ENCODE data around the gene CCN6. TPM values are rescaled to one million over a fixed set of nuclear protein-coding genes. Genes with fewer than 3 reads are reported as not detected.

CCN6 gene
- total RNA-seq, 8 experiments from 2014 or later = 0.42 to 0.78 (median 0.60) TPM

GRCh38 chr6:112017760-112018537 lies 36.0 kb upstream of the CCN6 start:
- no peak overlapping the region for H3K27ac ChIP-seq
- WGBS, 10 experiments = 59 to 87% (median 80%) methylated on average over 2 to 7 of the region's 7 CpGs; no CpG with 5 or more reads in 2 of the 10 experiments
- ATAC-seq (replicated peaks in 6 of 8) = no peak
- in situ Hi-C loops (cut with MboI; ENCODE audit: low pct_unique_long_range_greater_than_20kb in 2 of 9, low sequenced_read_pairs in 9 of 9, unreplicated experiment in 9 of 9) = loop anchor here in 2 of 9 experiments (25.0 kb wide), 1 partner anchor 306 kb away; no protein-coding TSS in a partner anchor
- H3K4me3 ChIP-seq = no peak overlapping the region
- H3K4me1 ChIP-seq (replicated peaks in 1 of 2) = peaks cover 18 to 19% of the 10 kb centered on the region in 2 donors

DNA sequence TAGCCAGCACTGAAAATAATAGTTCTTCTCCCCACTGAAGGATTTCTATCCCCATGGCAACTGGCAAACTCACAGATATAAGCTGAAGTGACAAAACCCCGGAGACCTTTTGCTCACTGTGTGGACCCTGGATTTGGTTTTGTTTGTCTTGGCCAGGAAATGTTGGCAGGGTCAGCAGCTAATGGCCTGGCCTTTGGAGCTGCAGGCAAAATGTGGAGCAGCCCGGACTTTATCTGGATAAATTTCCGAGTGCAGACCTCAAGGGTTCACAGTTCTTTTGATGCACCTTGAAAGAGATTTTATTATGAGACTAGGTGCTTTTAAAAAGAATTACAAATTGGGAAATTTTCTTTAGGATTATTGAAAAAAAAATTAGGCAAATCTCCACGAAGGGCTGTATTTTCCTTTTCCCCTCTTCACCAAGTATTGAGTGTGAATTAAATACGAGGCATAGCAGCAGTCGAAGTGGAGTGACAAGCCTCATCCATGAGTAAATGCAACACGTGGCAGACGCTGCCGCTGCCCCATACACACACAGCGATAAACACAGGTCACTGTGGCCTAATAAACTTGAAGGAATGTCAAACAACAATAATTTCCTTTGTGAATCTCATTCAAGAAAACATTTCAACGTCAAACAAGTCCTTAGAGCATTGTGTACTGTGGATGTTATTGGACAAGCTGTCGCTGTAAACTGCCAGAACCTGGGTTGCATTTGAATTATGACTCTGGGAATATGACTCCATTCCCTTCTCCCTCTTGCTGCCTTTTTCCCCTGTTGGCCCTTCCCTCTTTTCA lies 35.1 kb upstream of the CCN6 start:
- in situ Hi-C loops (cut with MboI; ENCODE audit: low pct_unique_long_range_greater_than_20kb in 2 of 9, low sequenced_read_pairs in 9 of 9, unreplicated experiment in 9 of 9) = loop anchor here in 2 of 9 experiments (25.0 kb wide), 1 partner anchor 307 kb away; no protein-coding TSS in a partner anchor
- Histone ChIP-seq H3K4me1 (replicated peaks in 1 of 2) (peaks cover 18 to 19% of the 10 kb centered on the region in 2 donors), H3K4me3 (no peak overlapping the region), H3K27ac (no peak overlapping the region)
- 34 to 100% (median 53%) methylated on average over 1 to 12 of the region's 12 CpGs for WGBS, 10 experiments
- ATAC-seq (replicated peaks in 6 of 8) = peak in 5 of 8 experiments; percentile 46 to 53 (median 49)

- Histone ChIP-seq H3K27ac (no peak overlapping the region), H3K4me3 (no peak overlapping the region), H3K4me1 (replicated peaks in 1 of 2) (peaks cover 18 to 19% of the 10 kb centered on the region in 2 donors)
- 78 to 100% (median 100%) methylated on average over 1 of the region's 1 CpG; no CpG with 5 or more reads in 7 of the 10 experiments for WGBS, 10 experiments
- no peak for ATAC-seq (replicated peaks in 6 of 8)
- in situ Hi-C loops (cut with MboI; ENCODE audit: low pct_unique_long_range_greater_than_20kb in 2 of 9, low sequenced_read_pairs in 9 of 9, unreplicated experiment in 9 of 9) = loop anchor here in 2 of 9 experiments (25.0 kb wide), 1 partner anchor 307 kb away; no protein-coding TSS in a partner anchor
Observed at GRCh38 chr6:112019589-112019988, 34.3 kb upstream of the CCN6 start.

- peaks cover 18 to 19% of the 10 kb centered on the region in 2 donors for H3K4me1 ChIP-seq (replicated peaks in 1 of 2)
- no peak overlapping the region for H3K4me3 ChIP-seq
- ATAC-seq (replicated peaks in 6 of 8) = peak in 1 of 8 experiments; percentile 17
- in situ Hi-C loops (cut with MboI; ENCODE audit: low pct_unique_long_range_greater_than_20kb in 2 of 9, low sequenced_read_pairs in 9 of 9, unreplicated experiment in 9 of 9) = loop anchor here in 2 of 9 experiments (25.0 kb wide), 1 partner anchor 310 kb away; no protein-coding TSS in a partner anchor
- no peak overlapping the region for H3K27ac ChIP-seq
- 22 to 100% (median 83%) methylated on average over 1 to 6 of the region's 6 CpGs; no CpG with 5 or more reads in 2 of the 10 experiments for WGBS, 10 experiments
Observed at GRCh38 chr6:112021691-112022310, 32.1 kb upstream of the CCN6 start.

DNA sequence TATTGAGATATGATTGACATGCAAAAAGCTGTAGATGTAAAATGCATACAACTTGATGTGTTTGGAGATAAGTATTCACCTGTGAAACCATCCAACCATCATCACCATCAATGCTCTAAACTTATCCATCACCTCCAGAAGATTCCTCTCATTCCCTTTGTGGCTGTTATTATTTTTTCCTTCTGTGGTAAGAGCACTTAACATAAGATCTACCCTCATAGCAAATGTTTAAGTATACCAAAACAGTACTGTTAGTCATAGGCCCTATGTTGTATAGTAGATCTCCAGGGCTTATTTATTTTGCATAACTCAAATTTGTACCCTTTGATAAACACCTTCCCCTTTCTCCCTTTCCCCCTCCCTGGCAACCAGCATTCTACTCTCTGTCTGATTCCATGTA lies 31.2 kb upstream of the CCN6 start:
- no peak overlapping the region for H3K27ac ChIP-seq
- peaks cover 18 to 19% of the 10 kb centered on the region in 2 donors for H3K4me1 ChIP-seq (replicated peaks in 1 of 2)
- in situ Hi-C loops (cut with MboI; ENCODE audit: low pct_unique_long_range_greater_than_20kb in 2 of 9, low sequenced_read_pairs in 9 of 9, unreplicated experiment in 9 of 9) = loop anchor here in 2 of 9 experiments (25.0 kb wide), 1 partner anchor 310 kb away; no protein-coding TSS in a partner anchor
- no peak for ATAC-seq (replicated peaks in 6 of 8)
- H3K4me3 ChIP-seq = no peak overlapping the region

- in situ Hi-C loops (cut with MboI; ENCODE audit: low pct_unique_long_range_greater_than_20kb in 2 of 9, low sequenced_read_pairs in 9 of 9, unreplicated experiment in 9 of 9) = loop anchor here in 2 of 9 experiments (25.0 kb wide), 1 partner anchor 312 kb away; no protein-coding TSS in a partner anchor
- Histone ChIP-seq H3K27ac (no peak overlapping the region), H3K4me3 (no peak overlapping the region), H3K4me1 (replicated peaks in 1 of 2) (peaks cover 6 to 7% of the 10 kb centered on the region in 2 donors)
- ATAC-seq (replicated peaks in 6 of 8) = no peak
- whole genome bisulfite sequencing, 10 experiments = 73 to 100% (median 98%) methylated on average over 1 to 4 of the region's 4 CpGs; no CpG with 5 or more reads in 2 of the 10 experiments
Observed at GRCh38 chr6:112024464-112024863, 29.4 kb upstream of the CCN6 start.

GRCh38 chr6:112026933-112027332 lies 27.0 kb upstream of the CCN6 start:
- peaks cover 6 to 7% of the 10 kb centered on the region in 2 donors for H3K4me1 ChIP-seq (replicated peaks in 1 of 2)
- no peak overlapping the region for H3K27ac ChIP-seq
- in situ Hi-C loops (cut with MboI; ENCODE audit: low pct_unique_long_range_greater_than_20kb in 2 of 9, low sequenced_read_pairs in 9 of 9, unreplicated experiment in 9 of 9) = loop anchor here in 5 of 9 experiments (25.0 kb wide), 4 partner anchors 315 to 990 kb away; a partner anchor contains a TSS
- no peak for ATAC-seq (replicated peaks in 6 of 8)
- H3K4me3 ChIP-seq = no peak overlapping the region
- WGBS, 10 experiments = 79 to 100% (median 100%) methylated on average over 1 to 4 of the region's 4 CpGs; no CpG with 5 or more reads in 3 of the 10 experiments

GRCh38 chr6:112027942-112028674 lies 25.8 kb upstream of the CCN6 start:
- Histone ChIP-seq H3K4me1 (replicated peaks in 1 of 2) (peaks cover 6 to 7% of the 10 kb centered on the region in 2 donors), H3K4me3 (no peak overlapping the region), H3K27ac (no peak overlapping the region)
- ATAC-seq (replicated peaks in 6 of 8) = peak in 1 of 8 experiments; percentile 23
- WGBS, 10 experiments = 0 to 100% (median 83%) methylated on average over 1 to 3 of the region's 3 CpGs; no CpG with 5 or more reads in 1 of the 10 experiments
- in situ Hi-C loops (cut with MboI; ENCODE audit: low pct_unique_long_range_greater_than_20kb in 2 of 9, low sequenced_read_pairs in 9 of 9, unreplicated experiment in 9 of 9) = loop anchor here in 5 of 9 experiments (25.0 kb wide), 4 partner anchors 316 to 991 kb away; a partner anchor contains a TSS

DNA sequence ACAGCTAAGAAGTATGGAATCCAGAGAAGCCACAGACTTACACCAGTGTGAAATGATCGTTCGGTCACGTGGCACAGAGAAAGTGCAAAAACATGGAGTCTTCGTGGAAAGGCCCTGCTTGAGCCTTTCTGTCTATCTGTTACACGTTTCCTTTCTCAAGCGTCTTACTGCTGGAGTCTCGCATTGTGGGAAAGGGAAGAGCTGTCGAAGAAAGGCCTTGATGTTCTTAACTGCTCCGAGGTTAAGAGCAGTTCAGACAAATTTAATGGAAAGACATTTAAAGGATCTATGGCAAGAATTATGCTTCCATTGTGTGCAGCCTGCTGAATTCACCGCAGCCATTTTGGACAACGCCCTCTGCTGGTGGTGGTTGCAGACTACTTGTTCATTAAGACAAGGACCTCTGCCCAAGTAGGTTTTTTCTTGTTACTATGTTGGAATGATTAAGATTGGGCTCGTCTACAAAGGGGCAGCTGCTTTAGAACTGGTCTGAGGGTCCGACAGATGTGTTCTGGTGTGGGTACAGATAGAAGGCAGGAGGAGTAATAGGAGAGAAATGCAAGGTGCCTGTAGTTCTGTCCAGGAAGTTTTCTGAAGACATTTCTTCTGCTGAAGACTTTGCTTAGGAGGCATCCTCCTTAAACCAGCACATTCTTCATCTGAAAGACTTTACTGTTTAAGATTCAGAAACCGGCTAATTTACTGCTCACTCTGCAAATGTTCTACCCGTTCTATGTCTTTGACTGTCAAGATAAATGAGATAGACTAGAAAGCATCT lies 24.7 kb upstream of the CCN6 start:
- in situ Hi-C loops (cut with MboI; ENCODE audit: low pct_unique_long_range_greater_than_20kb in 2 of 9, low sequenced_read_pairs in 9 of 9, unreplicated experiment in 9 of 9) = loop anchor here in 5 of 9 experiments (25.0 kb wide), 4 partner anchors 317 to 992 kb away; a partner anchor contains a TSS
- peak in 3 of 8 experiments; percentile 10 to 61 (median 46) for ATAC-seq (replicated peaks in 6 of 8)
- Histone ChIP-seq H3K4me1 (replicated peaks in 1 of 2) (peaks cover 6 to 7% of the 10 kb centered on the region in 2 donors), H3K27ac (no peak overlapping the region), H3K4me3 (no peak overlapping the region)
- 45 to 95% (median 76%) methylated on average over 4 to 14 of the region's 15 CpGs; no CpG with 5 or more reads in 1 of the 10 experiments for WGBS, 10 experiments

- peaks cover 6 to 7% of the 10 kb centered on the region in 2 donors for H3K4me1 ChIP-seq (replicated peaks in 1 of 2)
- WGBS, 10 experiments = 53 to 100% (median 70%) methylated on average over 1 to 7 of the region's 7 CpGs; no CpG with 5 or more reads in 1 of the 10 experiments
- no peak overlapping the region for H3K27ac ChIP-seq
- peak in 2 of 8 experiments; percentile 20 to 40 for ATAC-seq (replicated peaks in 6 of 8)
- no peak overlapping the region for H3K4me3 ChIP-seq
- in situ Hi-C loops (cut with MboI; ENCODE audit: low pct_unique_long_range_greater_than_20kb in 2 of 9, low sequenced_read_pairs in 9 of 9, unreplicated experiment in 9 of 9) = loop anchor here in 5 of 9 experiments (25.0 kb wide), 4 partner anchors 318 to 993 kb away; a partner anchor contains a TSS
Observed at GRCh38 chr6:112030206-112030960, 23.5 kb upstream of the CCN6 start.
